ENCODE measurements around the gene GJD4. TPM values are rescaled to one million over a fixed set of nuclear protein-coding genes. Genes with fewer than 3 reads are reported as not detected.

The GJD4 gene
- total RNA-seq, 3 donors from 2014 or later, result not detected

DNA sequence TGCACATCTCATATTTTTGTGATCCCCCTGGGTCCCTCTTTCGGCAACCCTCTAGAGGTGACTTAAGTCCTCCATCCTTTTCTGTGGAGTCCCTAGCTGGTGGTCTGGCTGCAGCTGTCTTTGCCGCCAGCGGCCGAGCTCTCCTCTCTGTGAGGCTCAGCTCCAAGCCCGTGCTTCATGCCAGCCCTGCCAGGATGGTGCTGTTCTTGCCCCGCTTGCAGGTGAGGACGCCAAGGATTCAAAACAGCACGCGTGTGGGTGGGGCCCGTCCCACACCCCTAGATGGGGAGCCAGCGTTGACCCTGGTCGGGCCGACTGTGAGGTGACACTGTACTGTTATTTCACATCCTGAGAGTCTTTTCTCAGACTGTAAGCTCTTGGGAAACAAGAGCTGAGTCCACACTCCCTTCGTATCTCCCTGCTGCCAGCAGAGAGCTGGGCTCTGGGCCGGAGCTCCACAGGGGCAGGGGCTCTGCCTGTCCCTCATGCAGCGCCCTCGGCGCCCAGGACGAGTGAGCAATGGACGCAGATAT, 36.6 kb upstream of the GJD4 start:
- ATAC-seq (no peak), DNase-seq (no peak)
- H3K4me3 ChIP-seq, result no peak overlapping the region
- no peaks in the 10 kb centered on the region for H3K36me3 ChIP-seq (ENCODE audit: low read depth)
- no peaks in the 10 kb centered on the region for H3K4me1 ChIP-seq (ENCODE audit: low read depth)
- TF ChIP-seq, protein P1, sequence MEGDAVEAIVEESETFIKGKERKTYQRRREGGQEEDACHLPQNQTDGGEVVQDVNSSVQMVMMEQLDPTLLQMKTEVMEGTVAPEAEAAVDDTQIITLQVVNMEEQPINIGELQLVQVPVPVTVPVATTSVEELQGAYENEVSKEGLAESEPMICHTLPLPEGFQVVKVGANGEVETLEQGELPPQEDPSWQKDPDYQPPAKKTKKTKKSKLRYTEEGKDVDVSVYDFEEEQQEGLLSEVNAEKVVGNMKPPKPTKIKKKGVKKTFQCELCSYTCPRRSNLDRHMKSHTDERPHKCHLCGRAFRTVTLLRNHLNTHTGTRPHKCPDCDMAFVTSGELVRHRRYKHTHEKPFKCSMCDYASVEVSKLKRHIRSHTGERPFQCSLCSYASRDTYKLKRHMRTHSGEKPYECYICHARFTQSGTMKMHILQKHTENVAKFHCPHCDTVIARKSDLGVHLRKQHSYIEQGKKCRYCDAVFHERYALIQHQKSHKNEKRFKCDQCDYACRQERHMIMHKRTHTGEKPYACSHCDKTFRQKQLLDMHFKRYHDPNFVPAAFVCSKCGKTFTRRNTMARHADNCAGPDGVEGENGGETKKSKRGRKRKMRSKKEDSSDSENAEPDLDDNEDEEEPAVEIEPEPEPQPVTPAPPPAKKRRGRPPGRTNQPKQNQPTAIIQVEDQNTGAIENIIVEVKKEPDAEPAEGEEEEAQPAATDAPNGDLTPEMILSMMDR (IDR thresholded peaks at IDR 0.05), result no peak
- intact Hi-C loops (cut with DNase I, micrococcal nuclease), result no loop called here
- no peaks in the 10 kb centered on the region for H3K9me3 ChIP-seq

DNA sequence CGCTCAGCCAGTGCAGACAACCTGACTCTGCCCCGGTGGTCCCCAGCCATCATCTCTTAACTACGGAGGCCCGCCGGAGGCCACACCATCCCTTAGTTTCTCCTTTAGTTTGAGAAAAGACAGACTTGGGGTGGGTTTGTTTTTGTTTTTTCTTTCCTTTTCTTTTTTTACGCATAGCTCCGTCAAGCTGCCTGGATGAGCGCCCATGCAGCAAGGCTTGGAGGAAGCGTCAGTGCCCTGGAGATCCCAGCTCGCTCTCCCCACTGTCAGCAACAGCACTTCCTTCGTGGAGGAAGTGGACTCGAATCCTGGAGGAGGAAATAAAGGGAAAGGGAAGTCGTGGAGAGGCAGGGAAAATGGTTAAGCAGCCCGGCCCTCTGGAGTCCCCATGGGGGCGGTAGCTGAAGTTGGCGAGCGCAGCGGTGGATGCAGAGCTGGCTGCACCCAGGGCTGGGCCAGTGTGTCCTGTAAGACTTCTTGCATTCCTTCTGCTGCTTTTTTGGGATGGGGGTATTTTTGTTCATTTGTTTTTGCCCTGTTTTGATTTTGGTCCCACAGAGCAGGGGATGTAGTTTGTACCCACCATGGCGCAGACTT, 35.9 kb upstream of the GJD4 start:
- H3K36me3 ChIP-seq (ENCODE audit: low read depth), result no peaks in the 10 kb centered on the region
- no peaks in the 10 kb centered on the region for H3K9me3 ChIP-seq
- no peaks in the 10 kb centered on the region for H3K4me1 ChIP-seq (ENCODE audit: low read depth)
- DNase-seq (no peak), ATAC-seq (no peak)
- no peak overlapping the region for H3K4me3 ChIP-seq
- intact Hi-C loops (cut with DNase I, micrococcal nuclease), result no loop called here
- TF ChIP-seq, protein P1 (IDR thresholded peaks at IDR 0.05), result no peak

DNA sequence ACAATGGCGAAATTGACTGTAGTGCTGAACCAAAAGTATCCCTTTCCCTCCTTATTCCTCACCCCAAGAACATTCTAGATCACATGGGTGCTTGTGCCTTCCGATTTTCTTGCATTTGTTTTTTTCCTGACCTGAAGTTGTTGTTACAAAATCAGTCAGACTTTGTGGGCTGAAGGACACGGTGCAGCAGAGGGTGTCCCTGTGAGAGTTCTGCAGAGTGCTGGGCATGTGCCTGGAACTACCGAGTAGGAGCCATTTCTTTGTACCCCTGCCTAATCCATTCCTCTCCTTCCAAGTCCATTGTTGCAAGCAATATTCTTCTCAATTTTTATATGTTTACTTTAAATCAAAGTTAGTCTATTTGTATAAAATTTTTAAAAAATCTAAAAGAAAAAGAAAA, 35.3 kb upstream of the GJD4 start:
- Histone ChIP-seq H3K36me3 (ENCODE audit: low read depth) (no peaks in the 10 kb centered on the region), H3K9me3 (no peaks in the 10 kb centered on the region), H3K4me1 (ENCODE audit: low read depth) (no peaks in the 10 kb centered on the region), H3K4me3 (no peak overlapping the region)
- no peak for ATAC-seq
- DNase-seq, result no peak
- TF ChIP-seq, protein P1 (IDR thresholded peaks at IDR 0.05), result no peak
- intact Hi-C loops (cut with DNase I, micrococcal nuclease), result no loop called here

DNA sequence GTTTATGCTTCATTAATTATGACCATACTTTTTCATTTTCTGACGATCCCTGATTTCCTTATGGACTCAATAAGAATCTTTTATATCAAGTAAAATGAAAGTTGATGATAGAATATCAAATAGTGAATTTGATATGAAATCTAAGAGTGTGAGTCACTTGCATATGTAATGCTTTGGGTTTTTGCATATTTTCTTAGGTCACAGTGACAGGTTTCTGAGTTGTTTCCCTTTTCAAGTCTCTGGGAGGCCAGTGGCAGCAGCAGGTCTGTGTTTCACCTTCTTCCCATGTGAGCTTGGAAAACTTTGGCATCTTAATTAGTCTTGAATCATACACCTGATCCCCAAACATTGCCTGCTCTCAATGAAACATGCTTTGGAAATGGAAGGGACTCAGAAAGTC, 34.7 kb upstream of the GJD4 start:
- Histone ChIP-seq H3K36me3 (ENCODE audit: low read depth) (no peaks in the 10 kb centered on the region), H3K9me3 (no peaks in the 10 kb centered on the region), H3K4me3 (no peak overlapping the region), H3K4me1 (ENCODE audit: low read depth) (no peaks in the 10 kb centered on the region)
- TF ChIP-seq, protein P1 (IDR thresholded peaks at IDR 0.05), result no peak
- no peak for DNase-seq
- intact Hi-C loops (cut with DNase I, micrococcal nuclease), result no loop called here
- no peak for ATAC-seq

DNA sequence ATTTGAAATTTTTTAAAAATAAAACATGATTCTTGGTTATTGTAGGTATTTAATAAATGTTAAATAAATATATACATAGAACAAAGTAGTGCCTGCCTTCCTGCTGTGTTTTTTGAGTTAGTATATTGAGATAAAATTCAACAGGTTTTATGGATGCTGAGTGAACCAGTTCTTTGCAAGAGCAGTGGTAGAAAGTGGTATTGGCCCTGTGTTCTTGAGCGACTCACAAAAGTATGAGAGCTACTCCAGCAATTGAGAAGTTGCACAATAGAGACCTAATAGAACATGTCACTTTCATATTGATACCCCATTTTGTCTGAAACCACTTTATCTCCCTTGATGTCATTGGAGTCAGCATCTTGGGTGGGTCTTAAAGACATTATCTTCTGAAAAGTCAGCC, 32.6 kb upstream of the GJD4 start:
- H3K4me1 ChIP-seq (ENCODE audit: low read depth), result no peaks in the 10 kb centered on the region
- intact Hi-C loops (cut with DNase I, micrococcal nuclease), result no loop called here
- no peak overlapping the region for H3K4me3 ChIP-seq
- H3K36me3 ChIP-seq (ENCODE audit: low read depth), result no peaks in the 10 kb centered on the region
- DNase-seq (no peak), ATAC-seq (no peak)
- TF ChIP-seq, protein P1 (IDR thresholded peaks at IDR 0.05), result no peak
- H3K9me3 ChIP-seq, result no peaks in the 10 kb centered on the region

DNA sequence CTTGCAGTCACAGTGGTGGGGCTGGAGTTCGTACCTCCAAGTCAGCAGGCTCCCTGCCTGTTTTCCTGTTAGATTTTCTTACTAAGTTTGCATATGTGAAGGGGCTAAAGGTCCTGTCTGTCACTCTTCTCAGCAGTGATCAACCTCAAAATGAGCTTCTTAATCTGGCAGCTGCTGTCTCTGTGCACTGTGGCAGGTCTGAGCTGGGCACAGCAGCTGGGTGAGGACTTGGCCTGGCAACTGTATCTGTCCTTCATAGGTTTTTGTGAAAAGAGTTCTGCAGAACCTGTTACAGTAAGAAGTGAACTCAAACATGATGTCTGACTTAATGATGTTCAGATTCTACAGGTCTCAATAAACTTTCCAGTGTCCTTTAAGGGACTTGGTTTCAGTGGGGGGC, 31.3 kb upstream of the GJD4 start:
- H3K4me1 ChIP-seq (ENCODE audit: low read depth), result no peaks in the 10 kb centered on the region
- H3K4me3 ChIP-seq, result no peak overlapping the region
- intact Hi-C loops (cut with DNase I, micrococcal nuclease), result no loop called here
- no peak for DNase-seq
- no peaks in the 10 kb centered on the region for H3K36me3 ChIP-seq (ENCODE audit: low read depth)
- no peaks in the 10 kb centered on the region for H3K9me3 ChIP-seq
- TF ChIP-seq, protein P1 (IDR thresholded peaks at IDR 0.05), result no peak
- ATAC-seq, result no peak
